A673 (cell line): ENCODE data around the gene TOP2A.
"Not testable (repeated sequence)": the region's sequence is repeated elsewhere in the genome, so short reads cannot be mapped to it uniquely, and the experiment has no call there.

Experiments used
- CTCF ChIP-seq: fragments of 300-800, 200-600 bp; sonication (generic); conservative IDR thresholded peaks from 2 replicates; pipeline ENCODE4 v1.5.1; 2017; ENCODE audit warnings: low read depth, mild to moderate bottlenecking, antibody characterized with exemption, low read length, moderate library complexity, mixed read lengths
- EZH2 ChIP-seq: fragments of 200-600 bp; sonication (generic); IDR thresholded peaks from 2 replicates; pipeline ENCODE4 v1.6.1; 2017; ENCODE audit warnings: borderline replicate concordance, low read depth, mild to moderate bottlenecking, mixed read lengths, antibody characterized with exemption, low read length; ENCODE audit not compliant: poor library complexity, severe bottlenecking

GRCh38 chr17:40386555-40386954, 31.1 kb downstream of the TOP2A start:
- not testable (repeated sequence) for TF ChIP-seq EZH2, CTCF
